Peyer's patch (tissue), 4 donors: ENCODE measurements around the gene CHRNA3. TPM values are rescaled to one million over a fixed set of nuclear protein-coding genes. Genes with fewer than 3 reads are reported as not detected.

ENCODE experiments used
- DNase-seq, 3 donors: peaks; one replicate each; pipeline ENCODE4 v3.0.0-alpha.2; 2017 to 2019
- H3K27ac ChIP-seq, 4 donors: fragments of 200-600 bp; sonication (generic); one replicate each; pipeline ENCODE4 v1.5.1; 2016 to 2019
- H3K27me3 ChIP-seq, 2 donors: fragments of 200-600 bp; sonication (generic); one replicate each; pipeline ENCODE4 v1.5.1; 2019
- H3K36me3 ChIP-seq, 3 donors: fragments of 200-600 bp; sonication (generic); one replicate each; pipeline ENCODE4 v1.5.1; 2016 to 2019
- H3K4me1 ChIP-seq, 4 donors: fragments of 200-600 bp; sonication (generic); one replicate each; pipeline ENCODE4 v1.5.1; 2016 to 2019
- H3K4me3 ChIP-seq, 4 donors: fragments of 200-600 bp; sonication (generic); 1 replicate in 3 of 4; 2 replicates in 1 of 4; pipeline ENCODE4 v1.5.1; 2016 to 2019; ENCODE audit warnings: mild to moderate bottlenecking in 1 of 4
- H3K9me3 ChIP-seq, 4 donors: fragments of 200-600 bp; sonication (generic); one replicate each; pipeline ENCODE4 v1.5.1; 2016 to 2019; ENCODE audit warnings: mild to moderate bottlenecking in 1 of 4
- CTCF ChIP-seq, 6 experiments: fragments of 450-650 bp in 4 of 6; fragments of 200-600 bp in 2 of 6; sonication (generic) in 1 of 6; IDR thresholded peaks; one replicate each; pipeline ENCODE4 v1.5.1; 2017 to 2019; ENCODE audit warnings: antibody characterized with exemption in 6 of 6, mild to moderate bottlenecking in 3 of 6, moderate library complexity in 1 of 6
- POLR2A ChIP-seq, 2 donors: fragments of 450-650 bp; IDR thresholded peaks; one replicate each; pipeline ENCODE4 v1.5.1; 2017; ENCODE audit warnings: antibody characterized with exemption in 2 of 2, mild to moderate bottlenecking in 2 of 2, moderate library complexity in 2 of 2
- total RNA-seq, 4 donors: library from RNA; depleted of rRNA; stranded (reverse); fragments of >200 nt; gene quantifications; one replicate each; pipeline ENCODE4 v1.1.0, GENCODE V29; 2016

Gene CHRNA3
- total RNA-seq, 4 donors from 2014 or later, result 1.2 to 3.7 (median 2.9) TPM; not detected in 1

- Histone ChIP-seq H3K4me1 (peaks cover 0 to 13% (median 2%) of the 10 kb centered on the region in 4 donors), H3K4me3 (peak within 1 kb of the TSS; percentile 14 to 52 (median 44)), H3K9me3 (no peaks in the 10 kb centered on the region), H3K36me3 (no peaks in the 10 kb centered on the region), H3K27me3 (peaks cover 0 to 6% of the 10 kb centered on the region in 2 donors), H3K27ac (no peak within 1 kb of the TSS)
- no peak for TF ChIP-seq POLR2A (IDR thresholded peaks at IDR 0.05)
- no peak for TF ChIP-seq CTCF (IDR thresholded peaks at IDR 0.05)
- no peak for DNase-seq
Observed at GRCh38 chr15:78641102-78641748, 20.4 kb upstream of the CHRNA3 start, which contains the start of gene CHRNB4. Gene CHRNB4 (minus strand): TSS chr15:78641210. CDS start chr15:78641133, 77 bp downstream.

GRCh38 chr15:78640527-78641101, 19.8 kb upstream of the CHRNA3 start:
- H3K27me3 ChIP-seq, result peaks cover 0 to 6% of the 10 kb centered on the region in 2 donors
- peak overlapping the region; percentile 14 to 52 (median 44) for H3K4me3 ChIP-seq
- no peak for DNase-seq
- no peaks in the 10 kb centered on the region for H3K9me3 ChIP-seq
- no peaks in the 10 kb centered on the region for H3K36me3 ChIP-seq
- no peak overlapping the region for H3K27ac ChIP-seq
- peaks cover 0 to 13% (median 2%) of the 10 kb centered on the region in 4 donors for H3K4me1 ChIP-seq
- TF ChIP-seq POLR2A (IDR thresholded peaks at IDR 0.05) (no peak), CTCF (IDR thresholded peaks at IDR 0.05) (no peak)

- Histone ChIP-seq H3K9me3 (no peaks in the 10 kb centered on the region), H3K4me1 (peaks cover 0 to 13% (median 2%) of the 10 kb centered on the region in 4 donors), H3K27me3 (peaks cover 0 to 6% of the 10 kb centered on the region in 2 donors), H3K36me3 (no peaks in the 10 kb centered on the region), H3K27ac (no peak overlapping the region), H3K4me3 (no peak overlapping the region)
- TF ChIP-seq POLR2A (IDR thresholded peaks at IDR 0.05) (no peak), CTCF (IDR thresholded peaks at IDR 0.05) (peak in 4 of 6 experiments; percentile 46 to 50 (median 46))
- DNase-seq, result peak in 2 of 3 donors; percentile 58 to 71
Observed at GRCh38 chr15:78638658-78639314, 18.0 kb upstream of the CHRNA3 start.

GRCh38 chr15:78637776-78638435, 17.1 kb upstream of the CHRNA3 start:
- TF ChIP-seq POLR2A (IDR thresholded peaks at IDR 0.05) (no peak), CTCF (IDR thresholded peaks at IDR 0.05) (no peak)
- Histone ChIP-seq H3K4me3 (no peak overlapping the region), H3K27ac (no peak overlapping the region), H3K4me1 (peaks cover 0 to 13% (median 2%) of the 10 kb centered on the region in 4 donors), H3K36me3 (no peaks in the 10 kb centered on the region), H3K9me3 (no peaks in the 10 kb centered on the region), H3K27me3 (peaks cover 0 to 6% of the 10 kb centered on the region in 2 donors)
- DNase-seq, result no peak

GRCh38 chr15:78636378-78636859, 15.6 kb upstream of the CHRNA3 start:
- H3K27me3 ChIP-seq, result peaks cover 0 to 4% of the 10 kb centered on the region in 2 donors
- H3K36me3 ChIP-seq, result no peaks in the 10 kb centered on the region
- H3K4me3 ChIP-seq, result no peak overlapping the region
- no peak overlapping the region for H3K27ac ChIP-seq
- no peak for DNase-seq
- H3K9me3 ChIP-seq, result no peaks in the 10 kb centered on the region
- peaks cover 0 to 11% (median 2%) of the 10 kb centered on the region in 4 donors for H3K4me1 ChIP-seq
- TF ChIP-seq POLR2A (IDR thresholded peaks at IDR 0.05) (no peak), CTCF (IDR thresholded peaks at IDR 0.05) (no peak)
